ENCODE results near the gene UGT1A10.

UGT1A10 gene

GRCh38 chr2:233803994-233804393 is 167.7 kb downstream of the UGT1A10 start:
- no peak for DNase-seq (ENCODE audit: low read depth)

GRCh38 chr2:233807215-233807865 is 171.1 kb downstream of the UGT1A10 start:
- no peak for DNase-seq (ENCODE audit: low read depth)

GRCh38 chr2:233807966-233808935 is 172.0 kb downstream of the UGT1A10 start:
- DNase-seq (ENCODE audit: low read depth) = no peak

- DNase-seq (ENCODE audit: low read depth) = no peak
Measured at GRCh38 chr2:233810385-233810784, 174.1 kb downstream of the UGT1A10 start.

- DNase-seq (ENCODE audit: low read depth) = no peak
Measured at GRCh38 chr2:233811087-233811486, 174.8 kb downstream of the UGT1A10 start.

GRCh38 chr2:233811732-233812131 is 175.5 kb downstream of the UGT1A10 start:
- no peak for DNase-seq (ENCODE audit: low read depth)

- DNase-seq (ENCODE audit: low read depth) = no peak
Measured at GRCh38 chr2:233813236-233814055, 177.2 kb downstream of the UGT1A10 start.

GRCh38 chr2:233814056-233814835 is 178.0 kb downstream of the UGT1A10 start:
- DNase-seq (ENCODE audit: low read depth) = no peak

- no peak for DNase-seq (ENCODE audit: low read depth)
Measured at GRCh38 chr2:233815861-233816260, 179.6 kb downstream of the UGT1A10 start.

- DNase-seq (ENCODE audit: low read depth) = no peak
Measured at GRCh38 chr2:233816334-233816733, 180.1 kb downstream of the UGT1A10 start.

- DNase-seq (ENCODE audit: low read depth) = no peak
Measured at GRCh38 chr2:233816771-233817170, 180.5 kb downstream of the UGT1A10 start.

- DNase-seq (ENCODE audit: low read depth) = no peak
Measured at GRCh38 chr2:233817361-233817911, 181.2 kb downstream of the UGT1A10 start.

- no peak for DNase-seq (ENCODE audit: low read depth)
Measured at GRCh38 chr2:233817995-233818638, 181.9 kb downstream of the UGT1A10 start.

GRCh38 chr2:233818639-233819621 is 182.7 kb downstream of the UGT1A10 start:
- DNase-seq (ENCODE audit: low read depth) = no peak

GRCh38 chr2:233819884-233820773 is 183.9 kb downstream of the UGT1A10 start:
- DNase-seq (ENCODE audit: low read depth) = no peak

GRCh38 chr2:233820774-233821105 is 184.5 kb downstream of the UGT1A10 start:
- DNase-seq (ENCODE audit: low read depth) = no peak

GRCh38 chr2:233821196-233821595 is 184.9 kb downstream of the UGT1A10 start:
- no peak for DNase-seq (ENCODE audit: low read depth)

- DNase-seq (ENCODE audit: low read depth) = no peak
Measured at GRCh38 chr2:233821709-233822100, 185.5 kb downstream of the UGT1A10 start.

Measured in stimulated activated CD8-positive, alpha-beta memory T cell treated with anti-CD3 and anti-CD28 coated beads, Interleukin-7, amount 100 ng/mL, for 24 hours (primary cell).